Neural cell (in vitro differentiated cells): ENCODE results near the gene CFAP52.

Source experiments
- EZH2 ChIP-seq: fragments of 200-600, 300-800 bp; shearing (Covaris generic), sonication (generic); IDR thresholded peaks from 2 replicates; pipeline ENCODE4 v1.6.1; 2014; ENCODE audit warnings: antibody characterized with exemption, low read length, borderline replicate concordance, mild to moderate bottlenecking; ENCODE audit not compliant: insufficient read depth, poor library complexity, severe bottlenecking
- MXI1 ChIP-seq: fragments of 450-650 bp; conservative IDR thresholded peaks from 2 replicates; pipeline ENCODE4 v1.6.1; 2014; ENCODE audit warnings: antibody characterized with exemption, mild to moderate bottlenecking; ENCODE audit not compliant: poor library complexity, severe bottlenecking
- POLR2AphosphoS5 ChIP-seq: IDR thresholded peaks from 2 replicates; pipeline ENCODE4 v1.6.1; 2012
- RAD21 ChIP-seq: fragments of 450-650 bp; conservative IDR thresholded peaks from 2 replicates; pipeline ENCODE4 v1.6.1; 2014; ENCODE audit warnings: antibody characterized with exemption, mild to moderate bottlenecking, moderate library complexity
- SMC3 ChIP-seq: fragments of 450-650 bp; conservative IDR thresholded peaks from 2 replicates; pipeline ENCODE4 v1.6.1; 2014; ENCODE audit warnings: antibody characterized with exemption, mild to moderate bottlenecking, moderate library complexity; ENCODE audit not compliant: poor library complexity
- TAF1 ChIP-seq: IDR thresholded peaks from 2 replicates; pipeline ENCODE4 v1.6.1; 2012; ENCODE audit warnings: low read depth
- TF ChIP-seq, protein P1 (sequence below): fragments of 450-650 bp; IDR thresholded peaks from 2 replicates; pipeline ENCODE4 v1.5.1; 2014; ENCODE audit warnings: antibody characterized with exemption, mild to moderate bottlenecking, moderate library complexity; ENCODE audit not compliant: poor library complexity, severe bottlenecking

DNA sequence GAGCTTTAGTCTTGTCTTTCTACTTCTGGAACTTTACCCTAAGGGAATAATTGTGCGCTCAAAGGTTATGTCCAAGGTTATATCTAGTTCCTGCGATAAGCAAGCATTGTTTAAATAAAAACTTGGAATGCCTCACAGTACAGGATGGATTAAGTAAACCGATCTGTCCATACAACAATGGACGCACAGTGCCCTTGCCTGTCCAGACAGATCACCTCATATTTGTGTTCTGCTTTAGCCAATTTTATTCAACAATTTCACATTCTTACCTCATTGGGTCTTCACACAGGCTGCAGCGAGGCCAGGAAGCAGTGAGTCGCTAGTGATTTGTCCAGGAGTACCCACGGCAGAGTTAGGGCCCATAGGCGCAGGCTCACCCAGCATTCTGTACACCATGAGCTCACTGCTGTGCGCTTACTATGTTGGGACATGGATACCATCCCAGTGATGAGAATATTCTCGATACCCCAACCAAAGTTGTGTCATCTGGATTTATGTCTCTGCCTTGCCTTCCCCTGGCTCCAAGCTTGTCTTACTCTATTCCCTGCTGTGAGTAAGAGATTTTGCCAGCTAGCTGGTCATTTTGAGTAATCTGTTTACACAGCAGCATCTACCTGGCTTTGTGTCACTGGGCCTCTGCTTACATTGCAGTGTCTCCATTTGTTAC, 108.6 kb downstream of the CFAP52 start:
- TF ChIP-seq RAD21 (no peak), SMC3 (no peak), POLR2AphosphoS5 (no peak), EZH2 (no peak), MXI1 (no peak), TAF1 (no peak)
- TF ChIP-seq, protein P1, sequence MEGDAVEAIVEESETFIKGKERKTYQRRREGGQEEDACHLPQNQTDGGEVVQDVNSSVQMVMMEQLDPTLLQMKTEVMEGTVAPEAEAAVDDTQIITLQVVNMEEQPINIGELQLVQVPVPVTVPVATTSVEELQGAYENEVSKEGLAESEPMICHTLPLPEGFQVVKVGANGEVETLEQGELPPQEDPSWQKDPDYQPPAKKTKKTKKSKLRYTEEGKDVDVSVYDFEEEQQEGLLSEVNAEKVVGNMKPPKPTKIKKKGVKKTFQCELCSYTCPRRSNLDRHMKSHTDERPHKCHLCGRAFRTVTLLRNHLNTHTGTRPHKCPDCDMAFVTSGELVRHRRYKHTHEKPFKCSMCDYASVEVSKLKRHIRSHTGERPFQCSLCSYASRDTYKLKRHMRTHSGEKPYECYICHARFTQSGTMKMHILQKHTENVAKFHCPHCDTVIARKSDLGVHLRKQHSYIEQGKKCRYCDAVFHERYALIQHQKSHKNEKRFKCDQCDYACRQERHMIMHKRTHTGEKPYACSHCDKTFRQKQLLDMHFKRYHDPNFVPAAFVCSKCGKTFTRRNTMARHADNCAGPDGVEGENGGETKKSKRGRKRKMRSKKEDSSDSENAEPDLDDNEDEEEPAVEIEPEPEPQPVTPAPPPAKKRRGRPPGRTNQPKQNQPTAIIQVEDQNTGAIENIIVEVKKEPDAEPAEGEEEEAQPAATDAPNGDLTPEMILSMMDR, result no peak
